ENCODE results near the gene KIDINS220.

The KIDINS220 gene

GRCh38 chr2:8850845-8851487 is 13.6 kb upstream of the KIDINS220 start:
- no peak for DNase-seq

- no peak for DNase-seq
These were observed 11.9 kb upstream of the KIDINS220 start for GRCh38 chr2:8849327-8849726.

GRCh38 chr2:8848328-8849100 is 11.1 kb upstream of the KIDINS220 start:
- DNase-seq: no peak

- no peak for DNase-seq
These were observed 10.0 kb upstream of the KIDINS220 start for GRCh38 chr2:8847400-8847799.

- no peak for DNase-seq
These were observed 4.5 kb upstream of the KIDINS220 start for GRCh38 chr2:8841932-8842331.

GRCh38 chr2:8840475-8841091 is 3.2 kb upstream of the KIDINS220 start:
- DNase-seq: no peak

GRCh38 chr2:8839189-8839965 is 2.0 kb upstream of the KIDINS220 start:
- DNase-seq: no peak

GRCh38 chr2:8837795-8838140 is 355 bp upstream of the KIDINS220 start:
- DNase-seq: no peak

- no peak for DNase-seq
These were observed 2.1 kb downstream of the KIDINS220 start for GRCh38 chr2:8835279-8835678.

GRCh38 chr2:8833853-8834252 is 3.6 kb downstream of the KIDINS220 start:
- DNase-seq: no peak

GRCh38 chr2:8831516-8831915 is 5.9 kb downstream of the KIDINS220 start:
- DNase-seq: no peak

GRCh38 chr2:8827729-8828128 is 9.7 kb downstream of the KIDINS220 start:
- DNase-seq: no peak

GRCh38 chr2:8822218-8822617 is 15.2 kb downstream of the KIDINS220 start:
- no peak for DNase-seq

GRCh38 chr2:8821276-8822217 is 15.9 kb downstream of the KIDINS220 start:
- no peak for DNase-seq

- DNase-seq: no peak
These were observed 17.5 kb downstream of the KIDINS220 start for GRCh38 chr2:8819948-8820347.

GRCh38 chr2:8819194-8819593 is 18.2 kb downstream of the KIDINS220 start:
- DNase-seq: no peak

- no peak for DNase-seq
These were observed 20.2 kb downstream of the KIDINS220 start for GRCh38 chr2:8817221-8817620.

- DNase-seq: no peak
These were observed 30.3 kb downstream of the KIDINS220 start for GRCh38 chr2:8806885-8807704.

GRCh38 chr2:8805278-8806210 is 31.9 kb downstream of the KIDINS220 start:
- DNase-seq: no peak
